Uterus (tissue), 2 donors: ENCODE data around the gene COL6A3.

ENCODE experiments used
- CTCF ChIP-seq, 4 experiments: fragments of 200-600 bp in 2 of 4; fragments of 450-650 bp in 2 of 4; sonication (generic) in 2 of 4; IDR thresholded peaks; one replicate each; pipeline ENCODE4 v1.5.1; 2016 to 2019; ENCODE audit warnings: antibody characterized with exemption in 4 of 4, mild to moderate bottlenecking in 2 of 4, moderate library complexity in 1 of 4
- POLR2A ChIP-seq, 2 donors: fragments of 450-650 bp; IDR thresholded peaks; one replicate each; pipeline ENCODE4 v1.6.1; 2016; ENCODE audit warnings: antibody characterized with exemption in 2 of 2, mild to moderate bottlenecking in 1 of 2, moderate library complexity in 1 of 2

GRCh38 chr2:237379636-237380035, 34.3 kb downstream of the COL6A3 start:
- no peak for TF ChIP-seq POLR2A (IDR thresholded peaks at IDR 0.05)
- TF ChIP-seq CTCF (IDR thresholded peaks at IDR 0.05): no peak
